CD4-positive, alpha-beta T cell treated with Interleukin-21 for 1 hour (primary cell): ENCODE measurements around the gene KLF1.

Experiments
- DNase-seq: peaks from one replicate; pipeline ENCODE4 v3.0.0-alpha.2; 2020

KLF1 gene

GRCh38 chr19:12834976-12835757 is 51.8 kb downstream of the KLF1 start:
- no peak for DNase-seq

- no peak for DNase-seq
Observed at GRCh38 chr19:12834566-12834943, 52.4 kb downstream of the KLF1 start, which contains the start of gene RTBDN. Gene RTBDN, minus strand, starts transcription at chr19:12834579. Its CDS starts 4,600 bp downstream, at chr19:12829979.
